ENCODE results near the gene HOATZ. TPM values are rescaled to one million over a fixed set of nuclear protein-coding genes. Genes with fewer than 3 reads are reported as not detected.

The HOATZ gene
- total RNA-seq, 1 donor from 2014 or later, result not detected

DNA sequence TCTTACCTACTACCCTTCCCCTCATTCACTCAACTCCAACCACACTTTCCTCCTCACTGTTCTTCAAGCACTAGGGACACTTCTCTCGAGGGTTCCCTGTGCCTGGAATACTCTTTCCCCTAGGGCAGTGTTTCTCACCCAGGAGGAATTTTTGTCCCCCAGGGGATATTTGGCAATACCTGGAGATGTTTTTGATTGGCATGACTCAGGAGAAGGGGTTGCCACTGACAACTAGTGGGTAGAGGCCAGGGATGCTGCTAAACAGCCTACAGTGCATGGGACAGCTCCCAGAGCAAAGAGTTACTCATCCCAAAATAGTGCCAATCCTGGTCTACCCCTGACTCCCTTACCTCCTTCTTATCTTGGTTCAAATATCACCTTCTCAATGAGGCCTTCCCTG lies 42.4 kb upstream of the HOATZ start:
- H3K4me1 Mint-ChIP-seq (ENCODE audit: unreplicated experiment), result no peaks in the 10 kb centered on the region
- H3K27me3 Mint-ChIP-seq (ENCODE audit: unreplicated experiment), result no peaks in the 10 kb centered on the region
- H3K36me3 Mint-ChIP-seq (ENCODE audit: low read depth, unreplicated experiment), result no peaks in the 10 kb centered on the region
- no peak overlapping the region for H3K27ac Mint-ChIP-seq (ENCODE audit: unreplicated experiment)
- H3K4me3 Mint-ChIP-seq (ENCODE audit: unreplicated experiment), result no peak overlapping the region
- H3K9me3 Mint-ChIP-seq (ENCODE audit: unreplicated experiment), result no peaks in the 10 kb centered on the region
- TF ChIP-seq CTCF (IDR thresholded peaks at IDR 0.05; ENCODE audit: unreplicated experiment), result no peak
- DNase-seq (ENCODE audit: low spot score), result no peak

- no peaks in the 10 kb centered on the region for H3K4me1 Mint-ChIP-seq (ENCODE audit: unreplicated experiment)
- no peak overlapping the region for H3K27ac Mint-ChIP-seq (ENCODE audit: unreplicated experiment)
- TF ChIP-seq CTCF (IDR thresholded peaks at IDR 0.05; ENCODE audit: unreplicated experiment), result no peak
- DNase-seq (ENCODE audit: low spot score), result no peak
- H3K9me3 Mint-ChIP-seq (ENCODE audit: unreplicated experiment), result no peaks in the 10 kb centered on the region
- H3K36me3 Mint-ChIP-seq (ENCODE audit: low read depth, unreplicated experiment), result no peaks in the 10 kb centered on the region
- peaks cover 2% of the 10 kb centered on the region for H3K27me3 Mint-ChIP-seq (ENCODE audit: unreplicated experiment)
- no peak overlapping the region for H3K4me3 Mint-ChIP-seq (ENCODE audit: unreplicated experiment)
These were observed 40.1 kb upstream of the HOATZ start for GRCh38 chr11:111474432-111474831.

- DNase-seq (ENCODE audit: low spot score), result no peak
- no peak overlapping the region for H3K4me3 Mint-ChIP-seq (ENCODE audit: unreplicated experiment)
- TF ChIP-seq CTCF (IDR thresholded peaks at IDR 0.05; ENCODE audit: unreplicated experiment), result no peak
These were observed 38.2 kb upstream of the HOATZ start for GRCh38 chr11:111476366-111476765.

DNA sequence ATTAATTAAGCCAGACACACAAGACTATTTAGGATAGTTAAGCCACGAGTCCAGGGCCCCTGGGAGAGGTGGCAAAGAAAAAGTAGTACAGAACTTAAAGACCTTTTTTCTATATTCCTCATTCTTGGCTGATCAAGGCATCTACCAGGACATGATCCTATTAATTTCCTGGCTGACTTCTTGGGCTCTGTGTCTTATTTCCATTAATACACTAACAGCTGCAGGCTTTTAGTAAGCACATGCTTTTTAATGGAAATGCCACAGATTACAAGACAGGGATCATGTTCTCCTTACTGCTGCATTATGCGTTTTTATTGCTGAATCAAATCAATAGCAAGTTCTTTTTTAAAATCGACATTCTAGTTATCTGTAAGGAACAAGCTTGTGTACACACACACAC lies 37.6 kb upstream of the HOATZ start:
- no peaks in the 10 kb centered on the region for H3K9me3 Mint-ChIP-seq (ENCODE audit: unreplicated experiment)
- no peaks in the 10 kb centered on the region for H3K36me3 Mint-ChIP-seq (ENCODE audit: low read depth, unreplicated experiment)
- no peak for TF ChIP-seq CTCF (IDR thresholded peaks at IDR 0.05; ENCODE audit: unreplicated experiment)
- H3K4me1 Mint-ChIP-seq (ENCODE audit: unreplicated experiment), result peaks cover 3% of the 10 kb centered on the region
- H3K27ac Mint-ChIP-seq (ENCODE audit: unreplicated experiment), result no peak overlapping the region
- peaks cover 2% of the 10 kb centered on the region for H3K27me3 Mint-ChIP-seq (ENCODE audit: unreplicated experiment)
- DNase-seq (ENCODE audit: low spot score), result no peak
- no peak overlapping the region for H3K4me3 Mint-ChIP-seq (ENCODE audit: unreplicated experiment)

More at GRCh38 chr11:111476366-111476765, 38.2 kb upstream of the HOATZ start:
- Mint-ChIP-seq H3K4me1 (ENCODE audit: unreplicated experiment) (peaks cover 3% of the 10 kb centered on the region), H3K27ac (ENCODE audit: unreplicated experiment) (no peak overlapping the region), H3K9me3 (ENCODE audit: unreplicated experiment) (no peaks in the 10 kb centered on the region), H3K27me3 (ENCODE audit: unreplicated experiment) (peaks cover 2% of the 10 kb centered on the region), H3K36me3 (ENCODE audit: low read depth, unreplicated experiment) (no peaks in the 10 kb centered on the region)

DNA sequence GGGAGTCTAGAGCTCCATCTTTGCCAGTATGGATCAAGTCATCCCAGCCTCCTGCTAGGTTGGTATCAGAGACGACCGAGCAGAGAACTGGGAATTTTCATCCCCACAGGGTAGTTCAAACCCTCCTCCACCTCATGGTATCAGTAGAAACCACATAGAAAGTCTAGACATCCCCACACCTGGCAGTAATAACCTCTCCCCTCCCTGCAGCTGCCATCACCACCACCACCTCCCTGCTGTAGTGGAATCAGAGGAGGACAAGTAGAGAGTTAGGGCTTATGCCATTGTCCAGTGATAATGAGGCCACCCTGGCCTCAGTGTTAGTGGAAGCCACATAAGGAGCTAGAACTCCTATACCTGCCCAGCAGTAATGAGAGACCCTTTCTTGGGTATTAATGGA lies 36.7 kb upstream of the HOATZ start:
- no peaks in the 10 kb centered on the region for H3K9me3 Mint-ChIP-seq (ENCODE audit: unreplicated experiment)
- no peak overlapping the region for H3K27ac Mint-ChIP-seq (ENCODE audit: unreplicated experiment)
- DNase-seq (ENCODE audit: low spot score), result no peak
- H3K4me1 Mint-ChIP-seq (ENCODE audit: unreplicated experiment), result peaks cover 3% of the 10 kb centered on the region
- no peaks in the 10 kb centered on the region for H3K36me3 Mint-ChIP-seq (ENCODE audit: low read depth, unreplicated experiment)
- H3K27me3 Mint-ChIP-seq (ENCODE audit: unreplicated experiment), result peaks cover 2% of the 10 kb centered on the region
- TF ChIP-seq CTCF (IDR thresholded peaks at IDR 0.05; ENCODE audit: unreplicated experiment), result no peak
- H3K4me3 Mint-ChIP-seq (ENCODE audit: unreplicated experiment), result no peak overlapping the region
